ENCODE results near the gene DHX15. TPM values are rescaled to one million over a fixed set of nuclear protein-coding genes. Genes with fewer than 3 reads are reported as not detected.

Gene DHX15
- total RNA-seq, 1 donor from 2014 or later = 84.5 TPM

DNA sequence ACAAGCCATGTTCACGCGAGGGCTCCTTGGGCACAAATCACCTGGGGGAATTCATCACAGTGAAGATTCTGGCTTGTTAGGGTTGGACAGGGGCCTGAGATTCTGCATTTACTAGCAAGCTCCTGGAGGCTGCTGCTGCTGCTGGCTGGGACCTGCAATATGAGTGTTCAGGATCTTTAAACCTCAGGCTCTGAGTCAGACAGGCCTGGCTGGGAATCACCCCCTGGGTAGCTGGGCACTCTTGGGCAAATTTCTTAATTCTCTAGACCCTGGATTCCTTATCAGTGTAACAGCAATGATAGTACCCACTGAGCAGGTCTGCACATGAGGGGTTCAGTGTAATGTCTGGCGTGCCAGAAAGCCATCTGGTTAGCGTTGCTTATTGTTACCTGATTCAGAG lies 101.5 kb downstream of the DHX15 start:
- no peak for DNase-seq (ENCODE audit: low spot score)

DNA sequence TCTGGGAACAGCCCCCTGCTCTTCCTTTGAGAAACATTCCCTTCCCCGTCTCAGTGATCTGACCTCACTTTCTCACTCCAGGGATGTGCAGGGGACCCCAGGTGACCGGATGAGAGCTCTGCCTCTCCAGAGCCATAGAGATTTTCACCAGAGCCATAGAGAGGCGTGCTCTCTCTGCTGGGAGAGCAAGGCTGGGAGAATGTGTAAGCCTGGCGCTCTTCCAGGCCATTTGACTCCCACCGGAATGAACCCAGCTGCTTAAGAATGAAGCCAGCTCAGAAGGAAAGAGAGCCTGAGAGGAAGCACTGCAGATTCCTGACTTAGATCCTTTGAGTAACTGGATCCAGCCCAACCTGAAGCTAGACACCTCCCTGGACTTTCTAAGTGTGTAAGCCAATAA lies 106.4 kb downstream of the DHX15 start:
- peak; percentile 11 for DNase-seq (ENCODE audit: low spot score)

Other genes with a start within 250 kb of the DHX15 start
- gene SOD3, start 211.0 kb upstream of the DHX15 start, total RNA-seq = 86.8 TPM

Measured in mucosa of gallbladder (tissue), 1 donor.